ENCODE measurements around the gene SCG3.

- TF ChIP-seq POLR2A (IDR thresholded peaks at IDR 0.05) (no peak), CTCF (IDR thresholded peaks at IDR 0.05) (no peak)
Measured at GRCh38 chr15:51652084-51652668, 29.1 kb upstream of the SCG3 start.
